K562 (cell line): ENCODE measurements around the gene PRICKLE3. TPM values are rescaled to one million over a fixed set of nuclear protein-coding genes. Genes with fewer than 3 reads are reported as not detected.

Experiments
- L3MBTL2 ChIP-seq: fragments of 450-650 bp; IDR thresholded peaks from 2 replicates; pipeline ENCODE4 v1.6.1; 2016; ENCODE audit warnings: mild to moderate bottlenecking, moderate library complexity
- ZC3H11A ChIP-seq: IDR thresholded peaks from 2 replicates; pipeline ENCODE4 v1.6.1; 2012; ENCODE audit warnings: low read depth, low read length, improper control_type of control experiment
- polyA plus RNA-seq, 8 experiments: library from polyadenylated mRNA; depleted of rRNA in 4 of 8; stranded (reverse) in 5 of 8; unstranded in 3 of 8; fragments of >200 nt; fragmentation: Nextera tagmentation in 2 of 8; fragmentation: Illumina TruSeq in 1 of 8; extraction: Ambion mirVana in 2 of 8; extraction: Trizol in 1 of 8; gene quantifications; 2 replicates each; pipeline versions ENCODE4 v1.2.1 to v1.2.3, GENCODE V29; 2011 to 2014; ENCODE audit warnings: inconsistent platforms in 1 of 8, missing spikeins in 1 of 8
- total RNA-seq, 7 experiments: library from RNA; depleted of rRNA in 6 of 7; stranded (reverse); fragments of >200 nt in 6 of 7; fragmentation: Illumina TruSeq in 2 of 7; extraction: Trizol in 2 of 7; gene quantifications; 2 replicates each; pipeline versions ENCODE4 v1.2.1 to v1.2.3, GENCODE V29; 2011 to 2021; ENCODE audit warnings: low replicate concordance in 1 of 7
- TF ChIP-seq, protein P1 (sequence below): fragments of 200-600 bp; sonication (generic); IDR thresholded peaks from one replicate; pipeline ENCODE4 v1.6.1; 2012; ENCODE audit warnings: mild to moderate bottlenecking, low read depth, low read length, inconsistent platforms

The PRICKLE3 gene
- total and polyA plus RNA-seq, 9 of the 15 experiments (the other 6 are each of a cell fraction or from before 2014, with no cell fraction given): 1.1 to 44.3 (median 14.0) TPM

DNA sequence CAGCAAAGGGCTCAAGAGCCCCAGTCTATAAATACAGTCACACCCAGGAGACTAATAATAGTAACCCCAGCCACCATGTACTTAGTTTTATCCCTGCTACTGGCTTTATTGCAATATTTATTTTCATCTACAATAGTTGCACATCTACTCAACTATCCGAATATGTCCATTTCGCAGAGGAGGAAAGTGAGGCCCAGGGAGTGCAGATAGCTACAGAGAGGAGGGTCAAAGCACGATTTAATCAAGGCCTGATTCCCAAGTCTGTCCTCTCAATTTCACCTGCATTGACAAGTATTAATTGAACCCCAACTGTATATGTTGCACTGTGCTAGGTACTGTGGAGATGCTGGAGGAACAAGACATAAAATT lies 18.4 kb downstream of the PRICKLE3 start (continued):
- TF ChIP-seq, protein P1, sequence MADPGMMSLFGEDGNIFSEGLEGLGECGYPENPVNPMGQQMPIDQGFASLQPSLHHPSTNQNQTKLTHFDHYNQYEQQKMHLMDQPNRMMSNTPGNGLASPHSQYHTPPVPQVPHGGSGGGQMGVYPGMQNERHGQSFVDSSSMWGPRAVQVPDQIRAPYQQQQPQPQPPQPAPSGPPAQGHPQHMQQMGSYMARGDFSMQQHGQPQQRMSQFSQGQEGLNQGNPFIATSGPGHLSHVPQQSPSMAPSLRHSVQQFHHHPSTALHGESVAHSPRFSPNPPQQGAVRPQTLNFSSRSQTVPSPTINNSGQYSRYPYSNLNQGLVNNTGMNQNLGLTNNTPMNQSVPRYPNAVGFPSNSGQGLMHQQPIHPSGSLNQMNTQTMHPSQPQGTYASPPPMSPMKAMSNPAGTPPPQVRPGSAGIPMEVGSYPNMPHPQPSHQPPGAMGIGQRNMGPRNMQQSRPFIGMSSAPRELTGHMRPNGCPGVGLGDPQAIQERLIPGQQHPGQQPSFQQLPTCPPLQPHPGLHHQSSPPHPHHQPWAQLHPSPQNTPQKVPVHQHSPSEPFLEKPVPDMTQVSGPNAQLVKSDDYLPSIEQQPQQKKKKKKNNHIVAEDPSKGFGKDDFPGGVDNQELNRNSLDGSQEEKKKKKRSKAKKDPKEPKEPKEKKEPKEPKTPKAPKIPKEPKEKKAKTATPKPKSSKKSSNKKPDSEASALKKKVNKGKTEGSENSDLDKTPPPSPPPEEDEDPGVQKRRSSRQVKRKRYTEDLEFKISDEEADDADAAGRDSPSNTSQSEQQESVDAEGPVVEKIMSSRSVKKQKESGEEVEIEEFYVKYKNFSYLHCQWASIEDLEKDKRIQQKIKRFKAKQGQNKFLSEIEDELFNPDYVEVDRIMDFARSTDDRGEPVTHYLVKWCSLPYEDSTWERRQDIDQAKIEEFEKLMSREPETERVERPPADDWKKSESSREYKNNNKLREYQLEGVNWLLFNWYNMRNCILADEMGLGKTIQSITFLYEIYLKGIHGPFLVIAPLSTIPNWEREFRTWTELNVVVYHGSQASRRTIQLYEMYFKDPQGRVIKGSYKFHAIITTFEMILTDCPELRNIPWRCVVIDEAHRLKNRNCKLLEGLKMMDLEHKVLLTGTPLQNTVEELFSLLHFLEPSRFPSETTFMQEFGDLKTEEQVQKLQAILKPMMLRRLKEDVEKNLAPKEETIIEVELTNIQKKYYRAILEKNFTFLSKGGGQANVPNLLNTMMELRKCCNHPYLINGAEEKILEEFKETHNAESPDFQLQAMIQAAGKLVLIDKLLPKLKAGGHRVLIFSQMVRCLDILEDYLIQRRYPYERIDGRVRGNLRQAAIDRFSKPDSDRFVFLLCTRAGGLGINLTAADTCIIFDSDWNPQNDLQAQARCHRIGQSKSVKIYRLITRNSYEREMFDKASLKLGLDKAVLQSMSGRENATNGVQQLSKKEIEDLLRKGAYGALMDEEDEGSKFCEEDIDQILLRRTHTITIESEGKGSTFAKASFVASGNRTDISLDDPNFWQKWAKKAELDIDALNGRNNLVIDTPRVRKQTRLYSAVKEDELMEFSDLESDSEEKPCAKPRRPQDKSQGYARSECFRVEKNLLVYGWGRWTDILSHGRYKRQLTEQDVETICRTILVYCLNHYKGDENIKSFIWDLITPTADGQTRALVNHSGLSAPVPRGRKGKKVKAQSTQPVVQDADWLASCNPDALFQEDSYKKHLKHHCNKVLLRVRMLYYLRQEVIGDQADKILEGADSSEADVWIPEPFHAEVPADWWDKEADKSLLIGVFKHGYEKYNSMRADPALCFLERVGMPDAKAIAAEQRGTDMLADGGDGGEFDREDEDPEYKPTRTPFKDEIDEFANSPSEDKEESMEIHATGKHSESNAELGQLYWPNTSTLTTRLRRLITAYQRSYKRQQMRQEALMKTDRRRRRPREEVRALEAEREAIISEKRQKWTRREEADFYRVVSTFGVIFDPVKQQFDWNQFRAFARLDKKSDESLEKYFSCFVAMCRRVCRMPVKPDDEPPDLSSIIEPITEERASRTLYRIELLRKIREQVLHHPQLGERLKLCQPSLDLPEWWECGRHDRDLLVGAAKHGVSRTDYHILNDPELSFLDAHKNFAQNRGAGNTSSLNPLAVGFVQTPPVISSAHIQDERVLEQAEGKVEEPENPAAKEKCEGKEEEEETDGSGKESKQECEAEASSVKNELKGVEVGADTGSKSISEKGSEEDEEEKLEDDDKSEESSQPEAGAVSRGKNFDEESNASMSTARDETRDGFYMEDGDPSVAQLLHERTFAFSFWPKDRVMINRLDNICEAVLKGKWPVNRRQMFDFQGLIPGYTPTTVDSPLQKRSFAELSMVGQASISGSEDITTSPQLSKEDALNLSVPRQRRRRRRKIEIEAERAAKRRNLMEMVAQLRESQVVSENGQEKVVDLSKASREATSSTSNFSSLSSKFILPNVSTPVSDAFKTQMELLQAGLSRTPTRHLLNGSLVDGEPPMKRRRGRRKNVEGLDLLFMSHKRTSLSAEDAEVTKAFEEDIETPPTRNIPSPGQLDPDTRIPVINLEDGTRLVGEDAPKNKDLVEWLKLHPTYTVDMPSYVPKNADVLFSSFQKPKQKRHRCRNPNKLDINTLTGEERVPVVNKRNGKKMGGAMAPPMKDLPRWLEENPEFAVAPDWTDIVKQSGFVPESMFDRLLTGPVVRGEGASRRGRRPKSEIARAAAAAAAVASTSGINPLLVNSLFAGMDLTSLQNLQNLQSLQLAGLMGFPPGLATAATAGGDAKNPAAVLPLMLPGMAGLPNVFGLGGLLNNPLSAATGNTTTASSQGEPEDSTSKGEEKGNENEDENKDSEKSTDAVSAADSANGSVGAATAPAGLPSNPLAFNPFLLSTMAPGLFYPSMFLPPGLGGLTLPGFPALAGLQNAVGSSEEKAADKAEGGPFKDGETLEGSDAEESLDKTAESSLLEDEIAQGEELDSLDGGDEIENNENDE: no peak
- TF ChIP-seq L3MBTL2 (no peak), ZC3H11A (no peak)
